ENCODE data around the gene BAAT. TPM values are rescaled to one million over a fixed set of nuclear protein-coding genes. Genes with fewer than 3 reads are reported as not detected.

The BAAT gene
- total and polyA plus RNA-seq, 9 of the 15 experiments (the other 6 are each of a cell fraction or from before 2014, with no cell fraction given), result 0.17 to 0.76 (median 0.32) TPM

DNA sequence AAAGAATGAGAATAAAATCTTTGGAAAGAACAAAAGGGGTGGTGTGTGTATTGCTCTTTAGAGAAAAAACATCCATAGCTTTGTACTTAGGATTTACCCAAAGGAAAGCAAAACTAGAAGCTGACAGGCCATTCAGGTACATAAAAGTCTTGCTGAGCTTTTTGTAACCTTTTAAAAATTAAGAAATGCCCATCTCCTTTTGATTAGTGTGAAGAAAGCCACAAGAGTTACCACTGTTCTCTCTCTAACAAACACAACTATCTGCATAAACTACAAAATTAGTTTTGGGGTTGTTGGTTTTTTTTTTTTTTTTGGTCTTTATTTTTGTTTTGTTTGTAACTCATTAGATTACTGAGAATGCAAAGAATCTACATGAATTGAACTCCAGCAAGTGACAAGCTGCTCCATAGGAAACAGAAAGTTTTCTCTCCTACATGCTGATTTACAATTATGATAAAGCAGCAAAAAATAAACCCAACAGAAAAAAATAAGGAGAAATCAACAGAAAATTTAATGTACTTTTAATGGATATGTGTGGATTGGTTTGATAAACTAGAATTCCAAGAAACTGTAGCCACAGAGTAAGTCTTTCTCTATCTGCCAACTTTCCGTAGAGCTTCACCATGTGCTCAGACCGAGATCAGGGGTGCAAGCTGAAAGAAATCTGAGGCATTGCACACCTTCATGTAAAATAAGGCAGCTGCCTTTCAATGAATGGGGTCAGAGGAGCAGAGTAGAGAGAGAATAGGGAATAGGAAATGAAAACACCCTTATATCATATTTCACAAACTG, 12.3 kb downstream of the BAAT start (continued):
- TF ChIP-seq, protein P1, sequence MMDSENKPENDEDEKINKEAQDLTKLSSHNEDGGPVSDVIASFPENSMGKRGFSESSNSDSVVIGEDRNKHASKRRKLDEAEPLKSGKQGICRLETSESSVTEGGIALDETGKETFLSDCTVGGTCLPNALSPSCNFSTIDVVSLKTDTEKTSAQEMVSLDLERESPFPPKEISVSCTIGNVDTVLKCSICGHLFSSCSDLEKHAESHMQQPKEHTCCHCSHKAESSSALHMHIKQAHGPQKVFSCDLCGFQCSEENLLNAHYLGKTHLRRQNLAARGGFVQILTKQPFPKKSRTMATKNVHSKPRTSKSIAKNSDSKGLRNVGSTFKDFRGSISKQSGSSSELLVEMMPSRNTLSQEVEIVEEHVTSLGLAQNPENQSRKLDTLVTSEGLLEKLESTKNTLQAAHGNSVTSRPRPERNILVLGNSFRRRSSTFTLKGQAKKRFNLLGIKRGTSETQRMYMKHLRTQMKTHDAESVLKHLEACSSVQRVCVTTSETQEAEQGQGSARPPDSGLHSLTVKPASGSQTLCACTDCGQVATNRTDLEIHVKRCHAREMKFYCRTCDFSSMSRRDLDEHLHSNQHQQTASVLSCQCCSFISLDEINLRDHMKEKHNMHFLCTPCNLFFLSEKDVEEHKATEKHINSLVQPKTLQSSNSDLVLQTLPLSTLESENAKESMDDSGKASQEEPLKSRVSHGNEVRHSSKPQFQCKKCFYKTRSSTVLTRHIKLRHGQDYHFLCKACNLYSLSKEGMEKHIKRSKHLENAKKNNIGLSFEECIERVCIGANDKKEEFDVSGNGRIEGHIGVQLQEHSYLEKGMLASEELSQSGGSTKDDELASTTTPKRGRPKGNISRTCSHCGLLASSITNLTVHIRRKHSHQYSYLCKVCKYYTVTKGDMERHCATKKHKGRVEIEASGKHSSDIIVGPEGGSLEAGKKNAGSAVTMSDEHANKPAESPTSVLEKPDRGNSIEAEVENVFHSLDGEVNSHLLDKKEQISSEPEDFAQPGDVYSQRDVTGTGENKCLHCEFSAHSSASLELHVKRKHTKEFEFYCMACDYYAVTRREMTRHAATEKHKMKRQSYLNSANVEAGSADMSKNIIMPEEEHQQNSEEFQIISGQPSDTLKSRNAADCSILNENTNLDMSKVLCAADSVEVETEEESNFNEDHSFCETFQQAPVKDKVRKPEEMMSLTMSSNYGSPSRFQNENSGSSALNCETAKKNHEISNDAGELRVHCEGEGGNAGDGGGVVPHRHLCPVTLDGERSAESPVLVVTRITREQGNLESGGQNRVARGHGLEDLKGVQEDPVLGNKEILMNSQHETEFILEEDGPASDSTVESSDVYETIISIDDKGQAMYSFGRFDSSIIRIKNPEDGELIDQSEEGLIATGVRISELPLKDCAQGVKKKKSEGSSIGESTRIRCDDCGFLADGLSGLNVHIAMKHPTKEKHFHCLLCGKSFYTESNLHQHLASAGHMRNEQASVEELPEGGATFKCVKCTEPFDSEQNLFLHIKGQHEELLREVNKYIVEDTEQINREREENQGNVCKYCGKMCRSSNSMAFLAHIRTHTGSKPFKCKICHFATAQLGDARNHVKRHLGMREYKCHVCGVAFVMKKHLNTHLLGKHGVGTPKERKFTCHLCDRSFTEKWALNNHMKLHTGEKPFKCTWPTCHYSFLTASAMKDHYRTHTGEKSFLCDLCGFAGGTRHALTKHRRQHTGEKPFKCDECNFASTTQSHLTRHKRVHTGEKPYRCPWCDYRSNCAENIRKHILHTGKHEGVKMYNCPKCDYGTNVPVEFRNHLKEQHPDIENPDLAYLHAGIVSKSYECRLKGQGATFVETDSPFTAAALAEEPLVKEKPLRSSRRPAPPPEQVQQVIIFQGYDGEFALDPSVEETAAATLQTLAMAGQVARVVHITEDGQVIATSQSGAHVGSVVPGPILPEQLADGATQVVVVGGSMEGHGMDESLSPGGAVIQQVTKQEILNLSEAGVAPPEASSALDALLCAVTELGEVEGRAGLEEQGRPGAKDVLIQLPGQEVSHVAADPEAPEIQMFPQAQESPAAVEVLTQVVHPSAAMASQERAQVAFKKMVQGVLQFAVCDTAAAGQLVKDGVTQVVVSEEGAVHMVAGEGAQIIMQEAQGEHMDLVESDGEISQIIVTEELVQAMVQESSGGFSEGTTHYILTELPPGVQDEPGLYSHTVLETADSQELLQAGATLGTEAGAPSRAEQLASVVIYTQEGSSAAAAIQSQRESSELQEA (IDR thresholded peaks at IDR 0.05; ENCODE audit: low read depth), result no peak
- TF ChIP-seq GTF3C2 (IDR thresholded peaks at IDR 0.05; ENCODE audit: borderline replicate concordance, extremely low read depth, insufficient read length) (no peak), HSF4 (CRISPR knock-in tag; IDR thresholded peaks at IDR 0.05; ENCODE audit: borderline replicate concordance) (no peak), HDAC1 (IDR thresholded peaks at IDR 0.05) (0 out of 4 replicates have a peak, but pooled peaks of 1 of the 2 experiments have one; percentile 27), ARID1B (IDR thresholded peaks at IDR 0.05) (peak; percentile 68)

All from K562 (cell line).